ENCODE measurements around the gene LDLR. TPM values are rescaled to one million over a fixed set of nuclear protein-coding genes. Genes with fewer than 3 reads are reported as not detected.
A peak's percentile ranks its signal among the peaks of the same experiment; 100 is the strongest.

Gene LDLR
- total RNA-seq, 4 donors from 2014 or later = 1.2 to 6.0 (median 3.9) TPM

- Histone ChIP-seq H3K36me3 (peaks cover 0 to 10% of the 10 kb centered on the region in 2 donors), H3K9me3 (no peaks in the 10 kb centered on the region), H3K27ac (no peak overlapping the region), H3K27me3 (no peaks in the 10 kb centered on the region), H3K4me1 (no peaks in the 10 kb centered on the region), H3K4me3 (no peak overlapping the region)
- TF ChIP-seq POLR2A (IDR thresholded peaks at IDR 0.05) = no peak
- TF ChIP-seq, protein P1, sequence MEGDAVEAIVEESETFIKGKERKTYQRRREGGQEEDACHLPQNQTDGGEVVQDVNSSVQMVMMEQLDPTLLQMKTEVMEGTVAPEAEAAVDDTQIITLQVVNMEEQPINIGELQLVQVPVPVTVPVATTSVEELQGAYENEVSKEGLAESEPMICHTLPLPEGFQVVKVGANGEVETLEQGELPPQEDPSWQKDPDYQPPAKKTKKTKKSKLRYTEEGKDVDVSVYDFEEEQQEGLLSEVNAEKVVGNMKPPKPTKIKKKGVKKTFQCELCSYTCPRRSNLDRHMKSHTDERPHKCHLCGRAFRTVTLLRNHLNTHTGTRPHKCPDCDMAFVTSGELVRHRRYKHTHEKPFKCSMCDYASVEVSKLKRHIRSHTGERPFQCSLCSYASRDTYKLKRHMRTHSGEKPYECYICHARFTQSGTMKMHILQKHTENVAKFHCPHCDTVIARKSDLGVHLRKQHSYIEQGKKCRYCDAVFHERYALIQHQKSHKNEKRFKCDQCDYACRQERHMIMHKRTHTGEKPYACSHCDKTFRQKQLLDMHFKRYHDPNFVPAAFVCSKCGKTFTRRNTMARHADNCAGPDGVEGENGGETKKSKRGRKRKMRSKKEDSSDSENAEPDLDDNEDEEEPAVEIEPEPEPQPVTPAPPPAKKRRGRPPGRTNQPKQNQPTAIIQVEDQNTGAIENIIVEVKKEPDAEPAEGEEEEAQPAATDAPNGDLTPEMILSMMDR (IDR thresholded peaks at IDR 0.05 in 4 of 5, conservative IDR thresholded peaks at IDR 0.05 in 1 of 5) = no peak
- intact Hi-C loops (cut with DNase I; ENCODE audit: low total_unique reads) = no loop called here
- DNase-seq (peak in 1 of 2 donors; percentile 19), ATAC-seq (no peak)
- in situ Hi-C loops (cut with MboI; ENCODE audit: low sequenced_read_pairs in 4 of 4) = no loop called here
Observed at GRCh38 chr19:11106477-11106876, 17.2 kb downstream of the LDLR start.

DNA sequence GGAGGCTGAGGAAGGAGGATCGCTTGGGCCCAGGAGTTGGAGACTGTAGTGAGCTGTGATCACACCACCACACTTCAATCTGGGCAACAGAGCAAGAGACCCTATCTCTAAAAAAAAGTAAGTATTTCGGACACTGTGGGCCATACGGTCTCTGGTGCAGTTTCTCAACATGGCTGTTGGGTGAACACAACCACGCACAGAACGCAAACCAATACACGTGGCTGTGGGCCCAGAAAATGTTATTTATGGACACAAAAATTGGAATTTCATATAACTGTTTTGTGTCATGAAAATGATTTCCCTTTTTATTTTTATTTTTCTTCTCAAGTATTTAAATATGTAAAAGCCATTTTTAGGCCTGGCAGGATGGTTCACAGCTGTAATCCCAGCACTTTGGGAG is 19.5 kb downstream of the LDLR start:
- DNase-seq = no peak
- in situ Hi-C loops (cut with MboI; ENCODE audit: low sequenced_read_pairs in 4 of 4) = no loop called here
- no peaks in the 10 kb centered on the region for H3K9me3 ChIP-seq
- no peak for ATAC-seq
- intact Hi-C loops (cut with DNase I; ENCODE audit: low total_unique reads) = no loop called here
- TF ChIP-seq POLR2A (IDR thresholded peaks at IDR 0.05) = no peak
- TF ChIP-seq, protein P1 (IDR thresholded peaks at IDR 0.05 in 4 of 5, conservative IDR thresholded peaks at IDR 0.05 in 1 of 5) = no peak
- H3K27me3 ChIP-seq = no peaks in the 10 kb centered on the region
- H3K4me1 ChIP-seq = no peaks in the 10 kb centered on the region
- no peak overlapping the region for H3K4me3 ChIP-seq
- H3K36me3 ChIP-seq = peaks cover 0 to 10% of the 10 kb centered on the region in 2 donors
- H3K27ac ChIP-seq = no peak overlapping the region

DNA sequence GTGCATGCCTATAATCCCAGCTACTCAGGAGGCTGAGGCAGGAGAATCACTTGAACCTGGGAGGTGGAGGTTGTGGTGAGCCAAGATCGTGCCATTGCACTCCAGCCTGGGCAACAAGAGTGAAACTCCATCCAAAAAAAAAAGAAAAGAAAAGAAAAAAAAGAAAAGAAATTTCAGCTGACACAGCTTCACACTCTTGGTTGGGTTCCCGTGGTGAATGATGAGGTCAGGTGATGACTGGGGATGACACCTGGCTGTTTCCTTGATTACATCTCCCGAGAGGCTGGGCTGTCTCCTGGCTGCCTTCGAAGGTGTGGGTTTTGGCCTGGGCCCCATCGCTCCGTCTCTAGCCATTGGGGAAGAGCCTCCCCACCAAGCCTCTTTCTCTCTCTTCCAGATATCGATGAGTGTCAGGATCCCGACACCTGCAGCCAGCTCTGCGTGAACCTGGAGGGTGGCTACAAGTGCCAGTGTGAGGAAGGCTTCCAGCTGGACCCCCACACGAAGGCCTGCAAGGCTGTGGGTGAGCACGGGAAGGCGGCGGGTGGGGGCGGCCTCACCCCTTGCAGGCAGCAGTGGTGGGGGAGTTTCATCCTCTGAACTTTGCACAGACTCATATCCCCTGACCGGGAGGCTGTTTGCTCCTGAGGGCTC is 22.0 kb downstream of the LDLR start:
- ATAC-seq (no peak), DNase-seq (no peak)
- Histone ChIP-seq H3K36me3 (peaks cover 0 to 4% of the 10 kb centered on the region in 2 donors), H3K9me3 (no peaks in the 10 kb centered on the region), H3K27me3 (no peaks in the 10 kb centered on the region), H3K4me3 (no peak overlapping the region), H3K27ac (no peak overlapping the region), H3K4me1 (no peaks in the 10 kb centered on the region)
- intact Hi-C loops (cut with DNase I; ENCODE audit: low total_unique reads) = no loop called here
- TF ChIP-seq, protein P1 (IDR thresholded peaks at IDR 0.05 in 4 of 5, conservative IDR thresholded peaks at IDR 0.05 in 1 of 5) = no peak
- no peak for TF ChIP-seq POLR2A (IDR thresholded peaks at IDR 0.05)
- in situ Hi-C loops (cut with MboI; ENCODE audit: low sequenced_read_pairs in 4 of 4) = no loop called here

DNA sequence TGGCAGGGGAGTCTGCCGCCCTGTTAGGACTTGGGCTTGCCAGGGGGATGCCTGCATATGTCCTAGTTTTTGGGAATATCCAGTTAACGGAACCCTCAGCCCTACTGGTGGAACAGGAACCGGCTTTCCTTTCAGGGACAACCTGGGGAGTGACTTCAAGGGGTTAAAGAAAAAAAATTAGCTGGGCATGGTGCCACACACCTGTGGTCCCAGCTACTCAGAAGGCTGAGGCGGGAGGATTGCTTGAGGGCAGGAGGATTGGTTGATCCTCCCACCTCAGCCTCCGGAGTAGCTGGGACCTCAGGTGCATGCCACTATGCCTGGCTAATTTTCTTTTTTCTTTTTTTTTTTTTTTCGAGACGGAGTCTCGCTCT is 22.5 kb downstream of the LDLR start:
- TF ChIP-seq, protein P1 (IDR thresholded peaks at IDR 0.05 in 4 of 5, conservative IDR thresholded peaks at IDR 0.05 in 1 of 5) = no peak
- TF ChIP-seq POLR2A (IDR thresholded peaks at IDR 0.05) = no peak
- Histone ChIP-seq H3K9me3 (no peaks in the 10 kb centered on the region), H3K4me1 (no peaks in the 10 kb centered on the region), H3K27me3 (no peaks in the 10 kb centered on the region), H3K4me3 (no peak overlapping the region), H3K27ac (no peak overlapping the region), H3K36me3 (no peaks in the 10 kb centered on the region)
- no peak for DNase-seq
- intact Hi-C loops (cut with DNase I; ENCODE audit: low total_unique reads) (no loop called here), in situ Hi-C loops (cut with MboI; ENCODE audit: low sequenced_read_pairs in 4 of 4) (no loop called here)
- no peak for ATAC-seq

Data from gastrocnemius medialis (tissue), 4 donors.